HCT116 (cell line): ENCODE data around the gene ADAMTS3. TPM values are rescaled to one million over a fixed set of nuclear protein-coding genes. Genes with fewer than 3 reads are reported as not detected.

ENCODE experiments used
- ATAC-seq: fragments of 200-7000 bp; cut with Tn5 transposase; 2 replicates; pipeline ENCODE4 v1.9.1; 2020; ENCODE audit warnings: mild to moderate bottlenecking, moderate library complexity
- BruUV-seq: library from RNA; stranded (reverse); fragments of 400-500 nt; replicated peaks from 2 replicates; lab custom pipeline; 2021; lab: Mats Ljungman, UMichigan
- CTCF ChIA-PET: fragments of 300-600 bp; sonication (Branson Sonifier 250); formaldehyde crosslinking; loops from one replicate; lab custom pipeline; 2021; ENCODE audit warnings: antibody characterized with exemption; lab: Charles Lee
- POLR2A ChIA-PET: fragments of 300-600, 350-600 bp; sonication (Branson Sonifier 250); formaldehyde crosslinking; loops from one replicate; lab custom pipeline; 2021; ENCODE audit warnings: antibody characterized with exemption; lab: Charles Lee
- RAD21 ChIA-PET, 2 experiments: fragments of 300-600 bp; sonication (Branson Sonifier 250); formaldehyde crosslinking; loops; one replicate each; lab custom pipeline; 2023; ENCODE audit warnings: low total read pairs in 2 of 2; ENCODE audit not compliant: uncharacterized antibody in 2 of 2, unreplicated experiment in 2 of 2, low non-redundant PET in 1 of 2; lab: Charles Lee
- DNase-seq: peaks from one replicate; pipeline ENCODE4 v3.0.0-alpha.2; 2010; ENCODE audit warnings: low read depth, low spot score
- H2AFZ ChIP-seq: fragments of 200-600 bp; shearing (Covaris generic), sonication (generic); 2 replicates; pipeline ENCODE4 v1.6.1; 2017; ENCODE audit warnings: low read depth, mixed run types, mixed read lengths, antibody characterized with exemption, low read length; ENCODE audit not compliant: poor library complexity, severe bottlenecking
- H3K27ac ChIP-seq: 2 replicates; pipeline ENCODE4 v1.5.1; 2012; ENCODE audit warnings: low read depth, low read length
- H3K27me3 ChIP-seq: fragments of 200-600 bp; sonication (generic); 2 replicates; pipeline ENCODE4 v1.6.1; 2016; ENCODE audit warnings: mixed run types, low read length, mixed read lengths; ENCODE audit not compliant: insufficient read depth
- H3K36me3 ChIP-seq, 2 experiments: fragments of 200-500 bp in 1 of 2; fragments of 200-600 bp in 1 of 2; sonication (Bioruptor generic) in 1 of 2; sonication (generic) in 1 of 2; 2 replicates each; pipeline versions ENCODE4 v1.5.1 to v1.6.1; 2014 to 2016; ENCODE audit warnings: low read length in 2 of 2, inconsistent platforms in 1 of 2, mixed read lengths in 1 of 2, mixed run types in 1 of 2; ENCODE audit not compliant: insufficient read depth in 2 of 2, control insufficient read depth in 1 of 2
- H3K4me1 ChIP-seq, 2 experiments: fragments of 200-600 bp in 1 of 2; sonication (generic) in 1 of 2; 2 replicates each; pipeline versions ENCODE4 v1.5.1 to v1.6.1; 2012 to 2017; ENCODE audit warnings: low read length in 2 of 2, inconsistent platforms in 1 of 2, mild to moderate bottlenecking in 1 of 2, mixed read lengths in 1 of 2, mixed run types in 1 of 2, moderate library complexity in 1 of 2; ENCODE audit not compliant: insufficient read depth in 2 of 2, control insufficient read depth in 1 of 2
- H3K4me2 ChIP-seq: fragments of 200-600 bp; sonication (generic); 2 replicates; pipeline ENCODE4 v1.6.1; 2017; ENCODE audit warnings: mixed run types, low read length, mixed read lengths
- H3K4me3 ChIP-seq, 2 experiments: fragments of 200-600 bp in 1 of 2; sonication (generic) in 1 of 2; replicated peaks in 1 of 2; 2 replicates each; pipeline ENCODE4 v1.5.1; 2011 to 2016; ENCODE audit warnings: low read length in 2 of 2, control low read depth in 1 of 2, low read depth in 1 of 2, mild to moderate bottlenecking in 1 of 2, mixed read lengths in 1 of 2, mixed run types in 1 of 2
- H3K79me2 ChIP-seq: fragments of 200-600 bp; sonication (generic); 2 replicates; pipeline ENCODE4 v1.6.1; 2017; ENCODE audit warnings: mild to moderate bottlenecking, mixed run types, low read length, moderate library complexity, mixed read lengths; ENCODE audit not compliant: insufficient read depth
- H3K9ac ChIP-seq: fragments of 200-600 bp; sonication (generic); 2 replicates; pipeline ENCODE4 v1.6.1; 2016; ENCODE audit warnings: low read length, mixed read lengths
- H3K9me2 ChIP-seq: fragments of 200-600 bp; sonication (generic), shearing (Covaris generic); 2 replicates; pipeline ENCODE4 v1.6.1; 2017; ENCODE audit warnings: mixed run types, mild to moderate bottlenecking, moderate library complexity; ENCODE audit not compliant: insufficient read depth
- H3K9me3 ChIP-seq, 2 experiments: fragments of 200-500 bp in 1 of 2; fragments of 200-600 bp in 1 of 2; sonication (Bioruptor generic) in 1 of 2; sonication (generic) in 1 of 2; 2 replicates each; pipeline ENCODE4 v1.6.1; 2014 to 2017; ENCODE audit warnings: low read length in 2 of 2, mixed read lengths in 2 of 2, inconsistent platforms in 1 of 2, low read depth in 1 of 2, mild to moderate bottlenecking in 1 of 2, mixed run types in 1 of 2, moderate library complexity in 1 of 2; ENCODE audit not compliant: control insufficient read depth in 1 of 2, insufficient read depth in 1 of 2
- H4K20me1 ChIP-seq: fragments of 200-600 bp; sonication (generic), shearing (Covaris generic); 2 replicates; pipeline ENCODE4 v1.6.1; 2017; ENCODE audit warnings: mixed run types, mild to moderate bottlenecking, moderate library complexity; ENCODE audit not compliant: insufficient read depth
- ATF3 ChIP-seq: IDR thresholded peaks from 2 replicates; pipeline ENCODE4 v1.6.1; 2012
- CBX3 ChIP-seq: IDR thresholded peaks from 2 replicates; pipeline ENCODE4 v1.6.1; 2012; ENCODE audit warnings: low read depth
- CTCF ChIP-seq, 3 experiments: fragments of 200-600 bp in 1 of 3; sonication (generic) in 1 of 3; IDR thresholded peaks in 2 of 3; conservative IDR thresholded peaks in 1 of 3; 2 replicates each; pipeline ENCODE4 v1.5.1; 2012 to 2017; ENCODE audit warnings: low read depth in 2 of 3, low read length in 2 of 3, antibody characterized with exemption in 1 of 3, borderline replicate concordance in 1 of 3, control low read depth in 1 of 3, mild to moderate bottlenecking in 1 of 3, mixed read lengths in 1 of 3, mixed run types in 1 of 3, moderate library complexity in 1 of 3; ENCODE audit not compliant: insufficient read depth in 1 of 3
- EGR1 ChIP-seq: IDR thresholded peaks from 2 replicates; pipeline ENCODE4 v1.6.1; 2012; ENCODE audit warnings: low read depth
- EZH2phosphoT487 ChIP-seq: fragments of 200-600 bp; IDR thresholded peaks from 2 replicates; pipeline ENCODE4 v1.6.1; 2018; ENCODE audit warnings: antibody characterized with exemption, borderline replicate concordance
- FOSL1 ChIP-seq: IDR thresholded peaks from 2 replicates; pipeline ENCODE4 v1.6.1; 2012; ENCODE audit warnings: low read depth
- MAX ChIP-seq: IDR thresholded peaks from 2 replicates; pipeline ENCODE4 v1.6.1; 2012
- POLR2A ChIP-seq: IDR thresholded peaks from 2 replicates; pipeline ENCODE4 v1.7.0; 2011; ENCODE audit warnings: borderline replicate concordance; ENCODE audit not compliant: insufficient read depth, insufficient read length; ENCODE audit errors: extremely low read depth
- POLR2AphosphoS5 ChIP-seq: IDR thresholded peaks from 2 replicates; pipeline ENCODE4 v1.6.1; 2011; ENCODE audit warnings: mild to moderate bottlenecking, low read depth, low read length, moderate library complexity
- RAD21 ChIP-seq: IDR thresholded peaks from 2 replicates; pipeline ENCODE4 v1.6.1; 2012; ENCODE audit warnings: low read depth, mild to moderate bottlenecking
- SIN3A ChIP-seq: IDR thresholded peaks from 2 replicates; pipeline ENCODE4 v1.6.1; 2012; ENCODE audit warnings: low read depth
- SP1 ChIP-seq: IDR thresholded peaks from 2 replicates; pipeline ENCODE4 v1.6.1; 2012; ENCODE audit warnings: low read depth
- SRF ChIP-seq: IDR thresholded peaks from 2 replicates; pipeline ENCODE4 v1.6.1; 2012; ENCODE audit warnings: low read depth
- YY1 ChIP-seq: IDR thresholded peaks from 2 replicates; pipeline ENCODE4 v1.6.1; 2011; ENCODE audit warnings: low read length, low read depth, moderate library complexity, mild to moderate bottlenecking; ENCODE audit not compliant: insufficient replicate concordance; ENCODE audit errors: extremely low read depth
- ZBTB33 ChIP-seq: IDR thresholded peaks from 2 replicates; pipeline ENCODE4 v1.6.1; 2011; ENCODE audit warnings: mild to moderate bottlenecking, low read length, moderate library complexity; ENCODE audit not compliant: insufficient replicate concordance; ENCODE audit errors: extremely low read depth
- ZNF274 ChIP-seq: fragments of 200-500 bp; sonication (Bioruptor generic); IDR thresholded peaks from 2 replicates; pipeline ENCODE4 v1.6.1; 2014; ENCODE audit warnings: mild to moderate bottlenecking, low read depth, low read length, inconsistent platforms
- intact Hi-C: fragments of 100-400 bp; cut with micrococcal nuclease; formaldehyde crosslinking; loops from 2 replicates; pipeline ENCODE4 v1.10.0; 2022
- total RNA-seq: library from RNA; stranded (reverse); gene quantifications from one replicate; pipeline ENCODE4 v1.2.1, GENCODE V29; 2021; ENCODE audit not compliant: unreplicated experiment

The ADAMTS3 gene
- total RNA-seq, 1 experiment from 2014 or later: not detected

GRCh38 chr4:72394012-72394663 is 174.9 kb downstream of the ADAMTS3 start:
- no TSS peak for BruUV-seq
- no peak overlapping the region for H2AFZ ChIP-seq
- H3K27me3 ChIP-seq: no peaks in the 10 kb centered on the region
- no peaks in the 10 kb centered on the region for H3K9me2 ChIP-seq
- no peak overlapping the region for H3K9ac ChIP-seq
- no peak overlapping the region for H3K4me3 ChIP-seq
- no peak overlapping the region for H3K27ac ChIP-seq
- no peaks in the 10 kb centered on the region for H3K4me1 ChIP-seq
- ChIA-PET CTCF (no interaction called here), POLR2A (no interaction called here), RAD21 (no interaction called here)
- ATAC-seq (no peak), DNase-seq (no peak)
- peaks cover 3 to 4% of the 10 kb centered on the region in 2 experiments; a peak in 2 of 4 replicates for H3K9me3 ChIP-seq
- intact Hi-C loops: no loop called here
- no peaks in the 10 kb centered on the region for H4K20me1 ChIP-seq
- TF ChIP-seq FOSL1 (no peak), SIN3A (no peak), EZH2phosphoT487 (no peak), ZNF274 (no peak), RAD21 (no peak), CBX3 (no peak), CTCF (IDR thresholded peaks at IDR 0.05 in 2 of 3, conservative IDR thresholded peaks at IDR 0.05 in 1 of 3; ENCODE audit: borderline replicate concordance in 1 of 3, insufficient read depth in 1 of 3, low read depth in 2 of 3, low read length in 2 of 3) (no peak), POLR2A (no peak), EGR1 (no peak), MAX (no peak), ZBTB33 (no peak), YY1 (no peak), POLR2AphosphoS5 (no peak), SRF (no peak), ATF3 (no peak), SP1 (no peak)
- TF ChIP-seq, all 23 proteins: peak for 0
- no peaks in the 10 kb centered on the region for H3K79me2 ChIP-seq
- no peaks in the 10 kb centered on the region for H3K36me3 ChIP-seq
- H3K4me2 ChIP-seq: no peak overlapping the region
